ENCODE measurements around the gene PPM1H.

The PPM1H gene

DNA sequence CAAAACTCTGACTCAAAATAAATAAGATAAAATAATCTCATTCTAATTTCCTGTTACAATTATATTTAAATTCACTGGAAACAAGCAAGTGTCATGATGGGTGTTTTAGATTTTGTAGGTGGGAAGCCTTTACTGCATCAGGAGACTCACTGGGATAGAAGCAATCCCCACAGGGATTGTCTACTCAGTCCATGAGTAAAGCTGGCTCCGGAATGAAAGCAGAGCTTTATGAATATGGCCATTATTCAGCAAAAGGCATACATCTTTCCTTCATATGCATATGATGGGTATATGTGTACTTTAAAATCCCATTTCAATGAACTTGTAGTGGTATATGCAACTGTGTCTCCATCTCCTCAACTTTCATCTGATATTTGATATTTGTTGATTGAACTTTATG is 25.4 kb upstream of the PPM1H start:
- no peak overlapping the region for H3K4me3 ChIP-seq (ENCODE audit: low read depth, low read length)
- TF ChIP-seq, protein P1, sequence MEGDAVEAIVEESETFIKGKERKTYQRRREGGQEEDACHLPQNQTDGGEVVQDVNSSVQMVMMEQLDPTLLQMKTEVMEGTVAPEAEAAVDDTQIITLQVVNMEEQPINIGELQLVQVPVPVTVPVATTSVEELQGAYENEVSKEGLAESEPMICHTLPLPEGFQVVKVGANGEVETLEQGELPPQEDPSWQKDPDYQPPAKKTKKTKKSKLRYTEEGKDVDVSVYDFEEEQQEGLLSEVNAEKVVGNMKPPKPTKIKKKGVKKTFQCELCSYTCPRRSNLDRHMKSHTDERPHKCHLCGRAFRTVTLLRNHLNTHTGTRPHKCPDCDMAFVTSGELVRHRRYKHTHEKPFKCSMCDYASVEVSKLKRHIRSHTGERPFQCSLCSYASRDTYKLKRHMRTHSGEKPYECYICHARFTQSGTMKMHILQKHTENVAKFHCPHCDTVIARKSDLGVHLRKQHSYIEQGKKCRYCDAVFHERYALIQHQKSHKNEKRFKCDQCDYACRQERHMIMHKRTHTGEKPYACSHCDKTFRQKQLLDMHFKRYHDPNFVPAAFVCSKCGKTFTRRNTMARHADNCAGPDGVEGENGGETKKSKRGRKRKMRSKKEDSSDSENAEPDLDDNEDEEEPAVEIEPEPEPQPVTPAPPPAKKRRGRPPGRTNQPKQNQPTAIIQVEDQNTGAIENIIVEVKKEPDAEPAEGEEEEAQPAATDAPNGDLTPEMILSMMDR (IDR thresholded peaks at IDR 0.05; ENCODE audit: borderline replicate concordance, insufficient read depth, low read depth, low read length) = no peak

DNA sequence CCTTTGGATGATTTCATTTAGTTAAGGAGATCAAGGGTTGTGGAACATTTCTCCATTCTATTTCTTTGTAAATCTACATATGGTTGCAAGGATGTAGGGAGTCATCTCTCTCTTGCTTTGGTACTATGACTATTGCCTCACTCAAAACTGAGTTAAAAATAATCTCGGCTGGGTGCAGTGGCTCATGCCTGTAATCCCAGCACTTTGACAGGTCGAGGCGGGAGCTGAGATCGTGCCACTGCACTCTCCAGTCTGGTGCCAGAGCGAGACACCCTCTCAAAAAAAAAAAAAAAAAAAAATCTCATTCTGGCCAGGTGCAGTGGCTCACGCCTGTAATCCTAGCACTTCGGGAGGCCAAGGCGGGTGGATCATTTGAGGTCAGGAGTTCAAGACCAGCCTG is 24.8 kb upstream of the PPM1H start:
- TF ChIP-seq, protein P1 (IDR thresholded peaks at IDR 0.05; ENCODE audit: borderline replicate concordance, insufficient read depth, low read depth, low read length) = no peak
- H3K4me3 ChIP-seq (ENCODE audit: low read depth, low read length) = no peak overlapping the region

DNA sequence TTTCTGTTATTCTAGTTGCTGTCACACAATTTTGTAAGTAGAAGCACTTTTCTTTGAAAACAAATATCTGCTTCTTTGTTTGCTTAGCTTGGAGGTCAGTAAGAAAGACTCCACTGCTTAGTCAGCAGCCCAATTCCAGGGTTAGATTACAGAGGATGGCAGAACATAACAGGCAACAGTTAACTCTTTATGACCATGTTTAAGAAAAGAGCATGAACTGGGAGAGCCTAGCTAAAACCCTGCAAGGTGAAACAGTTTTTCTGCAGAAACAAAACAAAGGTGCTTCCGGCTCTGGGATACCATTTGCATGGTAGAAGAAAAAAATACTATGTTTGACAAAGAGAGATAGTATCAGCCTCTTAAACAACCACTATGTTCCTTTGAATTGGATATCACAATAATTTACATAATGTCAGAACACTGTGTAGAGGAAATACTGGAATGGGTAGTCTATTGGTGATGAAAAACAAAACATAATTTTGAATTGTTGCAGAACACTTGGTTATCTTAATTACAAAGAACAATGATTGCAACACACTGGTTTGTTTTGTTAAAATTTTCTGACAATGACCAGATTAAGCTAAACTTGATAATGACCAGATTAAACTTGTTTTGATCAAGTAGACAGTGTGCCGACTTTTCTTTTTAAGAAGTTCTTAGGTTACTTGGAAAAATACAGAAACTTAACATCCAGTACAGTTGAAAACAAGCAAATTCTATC is 22.4 kb upstream of the PPM1H start:
- H3K4me3 ChIP-seq (ENCODE audit: low read depth, low read length) = no peak overlapping the region
- TF ChIP-seq, protein P1 (IDR thresholded peaks at IDR 0.05; ENCODE audit: borderline replicate concordance, insufficient read depth, low read depth, low read length) = no peak

DNA sequence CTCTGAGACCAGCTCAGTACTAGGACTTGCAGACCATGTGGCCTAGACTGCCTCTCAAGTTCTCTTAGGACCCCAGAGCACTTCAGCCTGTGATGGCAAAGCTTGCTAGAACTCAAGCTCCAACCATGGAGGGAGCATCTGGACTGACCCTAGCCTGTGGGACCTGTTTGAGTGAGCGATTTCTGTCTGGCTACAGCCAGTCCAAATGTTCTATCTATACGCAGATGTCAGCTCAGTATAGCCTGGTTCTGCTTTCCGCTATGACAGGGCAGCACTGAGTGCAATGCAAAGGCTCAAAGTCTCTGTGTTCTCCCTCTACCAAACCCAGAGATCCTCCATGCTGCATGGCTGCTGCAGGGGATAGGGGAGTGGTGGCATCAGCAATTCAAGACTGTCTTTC is 20.7 kb upstream of the PPM1H start:
- H3K4me3 ChIP-seq (ENCODE audit: low read depth, low read length) = no peak overlapping the region
- TF ChIP-seq, protein P1 (IDR thresholded peaks at IDR 0.05; ENCODE audit: borderline replicate concordance, insufficient read depth, low read depth, low read length) = no peak

DNA sequence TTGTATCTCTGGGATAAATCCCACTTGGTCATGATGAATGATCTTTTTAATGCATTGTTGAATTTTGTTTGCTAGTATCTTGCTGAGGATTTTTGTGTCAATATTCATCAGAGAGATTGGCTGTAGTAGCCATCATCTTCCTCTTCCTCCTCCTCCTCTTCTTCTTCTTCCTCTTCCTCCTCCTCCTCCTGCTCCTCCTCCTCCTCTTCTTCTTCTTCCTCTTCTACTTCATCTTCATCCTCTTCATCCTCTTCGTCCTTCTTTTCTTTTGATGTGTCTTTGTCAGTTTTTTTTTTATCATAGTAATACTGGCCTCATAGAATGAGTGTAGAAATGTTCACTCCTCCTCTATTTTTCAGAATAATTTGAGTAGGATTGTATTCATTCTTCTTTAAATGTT is 15.4 kb upstream of the PPM1H start:
- TF ChIP-seq, protein P1 (IDR thresholded peaks at IDR 0.05; ENCODE audit: borderline replicate concordance, insufficient read depth, low read depth, low read length) = no peak
- H3K4me3 ChIP-seq (ENCODE audit: low read depth, low read length) = no peak overlapping the region

DNA sequence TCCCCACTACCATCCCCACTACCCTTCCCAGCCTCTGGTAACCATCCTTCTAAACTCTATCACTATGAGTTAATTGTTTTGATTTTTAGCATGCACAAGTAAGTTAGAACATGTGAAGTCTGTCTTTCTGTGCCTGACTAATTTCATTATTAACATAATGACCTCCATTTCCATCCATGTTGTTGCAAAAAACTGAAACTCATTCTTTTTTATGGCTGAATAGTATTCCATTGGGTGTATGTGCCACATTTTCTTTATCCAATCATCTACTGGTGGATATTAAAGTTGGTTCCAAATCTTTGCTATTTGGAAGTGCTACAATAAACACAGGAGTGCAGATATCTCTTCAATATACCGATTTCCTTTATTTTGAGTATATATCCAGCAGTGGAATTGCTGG is 13.2 kb upstream of the PPM1H start:
- no peak overlapping the region for H3K4me3 ChIP-seq (ENCODE audit: low read depth, low read length)
- TF ChIP-seq, protein P1 (IDR thresholded peaks at IDR 0.05; ENCODE audit: borderline replicate concordance, insufficient read depth, low read depth, low read length) = no peak

DNA sequence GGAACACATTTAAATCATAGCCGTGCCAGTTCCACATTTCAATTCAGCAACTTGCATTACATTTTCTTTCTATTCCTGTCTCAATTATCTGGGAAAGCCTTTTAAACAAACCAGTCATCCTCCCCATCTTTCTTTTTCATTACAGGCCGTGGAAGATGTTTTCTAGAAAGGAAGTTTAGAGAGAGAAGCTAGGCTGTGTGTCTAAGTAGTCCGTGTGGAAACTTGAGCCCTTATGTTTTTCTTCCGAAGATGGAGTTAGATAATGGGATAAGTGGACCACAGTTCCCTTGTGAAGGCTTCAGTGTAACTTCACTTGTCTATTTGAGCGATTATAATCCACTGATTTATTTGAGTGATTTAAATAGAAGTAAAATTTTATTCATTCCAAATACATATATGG is 12.4 kb upstream of the PPM1H start:
- TF ChIP-seq, protein P1 (IDR thresholded peaks at IDR 0.05; ENCODE audit: borderline replicate concordance, insufficient read depth, low read depth, low read length) = no peak
- no peak overlapping the region for H3K4me3 ChIP-seq (ENCODE audit: low read depth, low read length)

All from GM12875 (cell line).